Stomach (tissue), 9 donors: ENCODE measurements around the gene WASF2. TPM values are rescaled to one million over a fixed set of nuclear protein-coding genes. Genes with fewer than 3 reads are reported as not detected.

Source experiments
- DNase-seq, 2 donors: peaks; one replicate each; pipeline versions ENCODE4 v3.0.0 to v3.0.0-alpha.2; 2013 to 2019
- H3K27ac ChIP-seq, 5 donors: fragments of 200-600 bp in 4 of 5; sonication (generic) in 4 of 5; one replicate each; pipeline ENCODE4 v1.5.1; 2013 to 2019; ENCODE audit warnings: mild to moderate bottlenecking in 1 of 5, moderate library complexity in 1 of 5
- H3K27me3 ChIP-seq, 3 donors: fragments of 200-600 bp; sonication (generic); one replicate each; pipeline ENCODE4 v1.5.1; 2017 to 2019; ENCODE audit warnings: mixed run types in 1 of 3
- H3K36me3 ChIP-seq, 4 donors: fragments of 200-600 bp; sonication (generic); 1 replicate in 3 of 4; 2 replicates in 1 of 4; pipeline ENCODE4 v1.5.1; 2016 to 2019
- H3K4me1 ChIP-seq, 4 donors: fragments of 200-600 bp; sonication (generic); one replicate each; pipeline ENCODE4 v1.5.1; 2016 to 2019
- H3K4me3 ChIP-seq, 4 donors: fragments of 200-600 bp; sonication (generic) in 3 of 4; one replicate each; pipeline ENCODE4 v1.5.1; 2016 to 2019; ENCODE audit warnings: mild to moderate bottlenecking in 1 of 4
- H3K9me3 ChIP-seq, 4 donors: fragments of 200-600 bp; sonication (generic); one replicate each; pipeline ENCODE4 v1.5.1; 2016 to 2019
- EP300 ChIP-seq: sonication (generic); formaldehyde crosslinking; IDR thresholded peaks from one replicate; pipeline ENCODE4 v1.6.1; 2017; ENCODE audit warnings: antibody characterized with exemption
- POLR2A ChIP-seq, 4 donors: fragments of 450-650 bp; IDR thresholded peaks; one replicate each; pipeline ENCODE4 v1.6.1; 2016; ENCODE audit warnings: antibody characterized with exemption in 4 of 4, control low read depth in 2 of 4, mild to moderate bottlenecking in 1 of 4, moderate library complexity in 1 of 4
- POLR2AphosphoS5 ChIP-seq, 3 donors: sonication (generic); formaldehyde crosslinking; IDR thresholded peaks; one replicate each; pipeline ENCODE4 v1.6.1; 2016; ENCODE audit warnings: antibody characterized with exemption in 3 of 3
- WGBS, 5 donors: extraction: QIAGEN DNeasy Blood & Tissue Kit in 3 of 5; methylation state at CpG; one replicate each; pipeline versions ENCODE4 v1.1.5 to v1.1.7; 2013 to 2018; 5-methylcytosine and 5-hydroxymethylcytosine counted together
- intact Hi-C: fragments of 100-400 bp; cut with DNase I; formaldehyde crosslinking; loops from one replicate; pipeline ENCODE4 v1.15.1; 2023; ENCODE audit warnings: low total_unique reads
- polyA plus RNA-seq, 3 donors: library from polyadenylated mRNA; stranded (reverse); fragments of 200-250 nt; gene quantifications; one replicate each; pipeline ENCODE4 v1.2.3, GENCODE V29; 2013
- total RNA-seq, 5 donors: library from RNA; depleted of rRNA; stranded (reverse); fragments of >200 nt; gene quantifications; one replicate each; pipeline versions ENCODE4 v1.1.0 to v1.2.3, GENCODE V29; 2014 to 2016
- TF ChIP-seq, protein P1 (sequence below), 7 experiments: fragments of 450-650 bp in 4 of 7; fragments of 200-600 bp in 3 of 7; sonication (generic) in 3 of 7; IDR thresholded peaks; one replicate each; pipeline ENCODE4 v1.5.1; 2016 to 2019; ENCODE audit warnings: antibody characterized with exemption in 7 of 7, control low read depth in 2 of 7, mild to moderate bottlenecking in 1 of 7
- donor health status: healthy with polysubstance abuse.
- donor health status: Bipolar disorder and iron deficiency.
- donor health status: healthy.

The WASF2 gene
- total and polyA plus RNA-seq, 8 donors = 24.7 to 82.1 (median 54.7) TPM

DNA sequence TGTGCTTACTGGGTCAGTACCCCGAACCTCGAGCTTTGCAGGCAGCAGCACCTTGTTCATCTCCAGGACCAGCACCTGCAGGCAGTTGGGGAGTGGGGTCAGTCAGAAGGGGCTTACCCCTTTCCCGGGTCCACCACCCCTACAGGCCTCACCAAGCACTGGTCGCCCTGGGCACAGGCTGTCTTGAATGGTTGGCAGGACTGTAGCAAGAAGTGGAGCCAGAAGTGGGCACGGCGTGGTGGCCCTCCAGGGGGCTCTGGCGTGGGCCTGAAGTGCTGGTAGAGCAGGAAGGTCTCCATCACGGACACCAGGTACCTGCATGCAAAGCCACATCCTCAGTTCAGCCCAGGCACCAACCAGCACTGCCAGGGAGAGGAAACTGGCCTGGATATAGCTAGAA lies 128.4 kb downstream of the WASF2 start:
- Histone ChIP-seq H3K27me3 (no peaks in the 10 kb centered on the region), H3K4me3 (no peak overlapping the region), H3K9me3 (no peaks in the 10 kb centered on the region), H3K4me1 (peaks cover 33 to 57% (median 38%) of the 10 kb centered on the region in 4 donors), H3K27ac (no peak overlapping the region), H3K36me3 (peaks cover 46 to 77% (median 70%) of the 10 kb centered on the region in 4 donors)
- WGBS, 5 donors = 85 to 95% (median 91%) methylated on average over 7 to 8 of the region's 8 CpGs
- intact Hi-C loops = no loop called here
- no peak for DNase-seq
- TF ChIP-seq, protein P1, sequence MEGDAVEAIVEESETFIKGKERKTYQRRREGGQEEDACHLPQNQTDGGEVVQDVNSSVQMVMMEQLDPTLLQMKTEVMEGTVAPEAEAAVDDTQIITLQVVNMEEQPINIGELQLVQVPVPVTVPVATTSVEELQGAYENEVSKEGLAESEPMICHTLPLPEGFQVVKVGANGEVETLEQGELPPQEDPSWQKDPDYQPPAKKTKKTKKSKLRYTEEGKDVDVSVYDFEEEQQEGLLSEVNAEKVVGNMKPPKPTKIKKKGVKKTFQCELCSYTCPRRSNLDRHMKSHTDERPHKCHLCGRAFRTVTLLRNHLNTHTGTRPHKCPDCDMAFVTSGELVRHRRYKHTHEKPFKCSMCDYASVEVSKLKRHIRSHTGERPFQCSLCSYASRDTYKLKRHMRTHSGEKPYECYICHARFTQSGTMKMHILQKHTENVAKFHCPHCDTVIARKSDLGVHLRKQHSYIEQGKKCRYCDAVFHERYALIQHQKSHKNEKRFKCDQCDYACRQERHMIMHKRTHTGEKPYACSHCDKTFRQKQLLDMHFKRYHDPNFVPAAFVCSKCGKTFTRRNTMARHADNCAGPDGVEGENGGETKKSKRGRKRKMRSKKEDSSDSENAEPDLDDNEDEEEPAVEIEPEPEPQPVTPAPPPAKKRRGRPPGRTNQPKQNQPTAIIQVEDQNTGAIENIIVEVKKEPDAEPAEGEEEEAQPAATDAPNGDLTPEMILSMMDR (IDR thresholded peaks at IDR 0.05) = no peak
- TF ChIP-seq EP300 (no peak), POLR2A (IDR thresholded peaks at IDR 0.05) (no peak), POLR2AphosphoS5 (IDR thresholded peaks at IDR 0.05) (no peak)

DNA sequence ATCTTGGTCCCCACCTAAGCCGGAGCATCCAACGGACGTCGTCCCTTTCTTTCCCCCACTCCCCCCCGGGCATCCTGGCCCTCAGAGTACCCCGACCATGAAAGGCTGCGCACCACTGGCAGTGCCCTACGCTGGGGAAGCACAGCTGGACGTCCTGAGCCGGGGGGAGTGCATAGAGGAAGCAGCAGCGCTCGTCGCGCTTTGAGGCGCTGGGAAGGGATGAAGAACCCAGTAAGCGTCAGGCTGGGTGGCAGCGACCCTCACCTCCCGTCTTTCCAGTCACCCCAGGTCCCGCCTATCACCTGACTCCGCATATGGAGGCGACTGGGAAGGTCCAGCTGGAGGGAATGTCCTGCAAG lies 128.9 kb downstream of the WASF2 start:
- intact Hi-C loops = no loop called here
- peaks cover 33 to 62% (median 43%) of the 10 kb centered on the region in 4 donors for H3K4me1 ChIP-seq
- H3K36me3 ChIP-seq = peaks cover 50 to 83% (median 76%) of the 10 kb centered on the region in 4 donors
- DNase-seq = no peak
- H3K27me3 ChIP-seq = no peaks in the 10 kb centered on the region
- WGBS, 5 donors = 82 to 89% (median 87%) methylated on average over 21 of the region's 21 CpGs
- no peaks in the 10 kb centered on the region for H3K9me3 ChIP-seq
- peak overlapping the region in 3 of 4 donors; percentile 34 to 44 (median 41) for H3K4me3 ChIP-seq
- H3K27ac ChIP-seq = no peak overlapping the region
- no peak for TF ChIP-seq EP300
- TF ChIP-seq, protein P1 (IDR thresholded peaks at IDR 0.05) = no peak
- no peak for TF ChIP-seq POLR2AphosphoS5 (IDR thresholded peaks at IDR 0.05)
- no peak for TF ChIP-seq POLR2A (IDR thresholded peaks at IDR 0.05)

DNA sequence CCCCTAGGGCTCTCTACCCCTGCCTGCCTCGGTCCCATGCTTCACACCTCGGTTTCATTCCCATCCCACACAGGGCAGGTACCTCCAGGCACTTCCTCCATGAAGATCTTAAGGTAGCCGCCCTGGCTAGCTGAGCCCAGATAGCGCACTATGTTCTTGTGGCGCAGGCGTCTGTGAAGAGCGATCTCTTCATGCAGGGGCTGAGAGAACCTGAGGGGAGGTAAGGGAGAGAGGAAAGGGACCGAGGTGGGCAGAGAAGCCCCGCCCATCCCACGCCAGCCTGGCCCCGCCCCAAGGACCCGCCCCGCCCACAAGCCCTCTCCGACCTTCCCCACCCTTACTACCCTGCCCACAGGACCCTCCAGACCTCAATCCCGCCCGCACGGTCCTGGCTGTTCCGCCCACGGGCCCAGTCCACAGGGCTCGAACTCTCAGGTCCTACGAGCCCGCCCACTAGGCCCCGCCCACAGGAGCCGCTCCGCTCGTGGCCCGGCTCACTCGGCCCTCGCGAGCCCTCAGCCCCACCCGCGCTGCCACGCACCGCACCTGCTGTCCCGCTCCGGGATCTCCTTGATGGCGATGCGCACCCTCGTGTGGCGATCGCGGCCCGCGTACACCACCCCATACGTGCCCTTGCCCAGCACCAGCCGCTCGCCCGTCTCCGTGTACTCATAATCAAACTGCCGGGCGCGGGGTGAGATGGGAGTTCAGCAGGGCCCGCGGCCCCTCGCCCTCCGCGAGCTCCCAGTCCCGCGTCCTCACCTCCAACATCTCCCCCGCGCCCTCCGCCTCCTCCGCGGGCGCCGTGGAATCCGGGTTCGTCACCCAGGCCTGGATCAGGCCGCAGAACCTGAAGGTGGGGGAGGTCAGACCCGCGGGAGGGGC lies 129.6 kb downstream of the WASF2 start:
- no peak overlapping the region for H3K27ac ChIP-seq
- TF ChIP-seq EP300 (no peak), POLR2AphosphoS5 (IDR thresholded peaks at IDR 0.05) (no peak), POLR2A (IDR thresholded peaks at IDR 0.05) (no peak)
- TF ChIP-seq, protein P1 (IDR thresholded peaks at IDR 0.05) = no peak
- peaks cover 56 to 89% (median 82%) of the 10 kb centered on the region in 4 donors for H3K36me3 ChIP-seq
- H3K9me3 ChIP-seq = no peaks in the 10 kb centered on the region
- no peaks in the 10 kb centered on the region for H3K27me3 ChIP-seq
- H3K4me3 ChIP-seq = peak overlapping the region; percentile 26 to 44 (median 38)
- intact Hi-C loops = no loop called here
- peaks cover 32 to 58% (median 41%) of the 10 kb centered on the region in 4 donors for H3K4me1 ChIP-seq
- peak in 1 of 2 donors; percentile 69 for DNase-seq
- WGBS, 5 donors = 36 to 42% (median 40%) methylated on average over 62 to 71 of the region's 71 CpGs

DNA sequence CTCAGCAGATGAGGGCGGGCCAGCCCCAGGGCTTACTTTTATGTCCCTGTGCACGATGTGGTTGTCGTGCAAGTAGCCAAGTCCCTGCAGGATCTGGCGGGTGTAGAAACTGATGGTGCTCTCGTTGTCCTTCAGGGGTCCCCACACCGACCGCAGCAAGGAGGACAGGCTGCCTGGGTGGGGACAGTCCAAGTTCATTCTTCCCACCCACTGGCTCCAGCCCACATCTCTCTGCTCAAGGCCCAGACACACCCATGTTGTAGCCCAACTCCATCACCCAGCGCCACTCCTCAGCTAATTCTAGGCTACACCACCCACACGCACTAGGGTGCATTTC lies 130.2 kb downstream of the WASF2 start:
- H3K4me1 ChIP-seq = peaks cover 26 to 52% (median 35%) of the 10 kb centered on the region in 4 donors
- intact Hi-C loops = loop anchor here (5.0 kb wide), 1 partner anchor 33 kb away; the partner anchor contains the start of gene GPR3
- peaks cover 61 to 95% (median 88%) of the 10 kb centered on the region in 4 donors for H3K36me3 ChIP-seq
- 59 to 70% (median 67%) methylated on average over 8 to 9 of the region's 9 CpGs for WGBS, 5 donors
- H3K27ac ChIP-seq = no peak overlapping the region
- no peaks in the 10 kb centered on the region for H3K27me3 ChIP-seq
- no peak for DNase-seq
- H3K4me3 ChIP-seq = peak overlapping the region in 1 of 4 donors; percentile 44
- TF ChIP-seq POLR2A (IDR thresholded peaks at IDR 0.05) (no peak), EP300 (no peak), POLR2AphosphoS5 (IDR thresholded peaks at IDR 0.05) (no peak)
- TF ChIP-seq, protein P1 (IDR thresholded peaks at IDR 0.05) = no peak
- H3K9me3 ChIP-seq = no peaks in the 10 kb centered on the region
